GM12873 (cell line): ENCODE measurements around the gene MAP4K5.

Source experiments
- TF ChIP-seq, protein P1 (sequence below): IDR thresholded peaks from 2 replicates; pipeline ENCODE4 v1.5.1; 2012; ENCODE audit warnings: low read depth, mild to moderate bottlenecking, moderate library complexity, low read length, control low read depth; ENCODE audit not compliant: insufficient read depth; ENCODE audit errors: missing control alignments

MAP4K5 gene

DNA sequence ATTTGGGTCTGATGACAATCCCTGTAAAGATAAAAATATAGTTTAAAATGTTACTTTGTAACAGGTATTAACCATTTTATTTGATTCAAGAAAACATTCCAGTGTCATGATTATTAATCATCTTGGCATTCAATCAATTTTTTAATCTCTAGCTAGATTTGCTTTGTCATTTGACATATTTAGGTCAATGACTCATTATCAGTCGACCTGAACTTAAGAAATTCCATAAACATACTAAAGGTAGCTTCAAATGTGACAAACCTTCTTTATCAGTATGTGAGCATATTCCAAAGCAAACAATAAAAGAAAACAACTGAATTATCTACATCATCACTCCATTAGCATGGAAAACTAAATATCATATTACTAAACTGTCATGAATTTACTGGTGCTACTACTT is 84.9 kb downstream of the MAP4K5 start:
- TF ChIP-seq, protein P1, sequence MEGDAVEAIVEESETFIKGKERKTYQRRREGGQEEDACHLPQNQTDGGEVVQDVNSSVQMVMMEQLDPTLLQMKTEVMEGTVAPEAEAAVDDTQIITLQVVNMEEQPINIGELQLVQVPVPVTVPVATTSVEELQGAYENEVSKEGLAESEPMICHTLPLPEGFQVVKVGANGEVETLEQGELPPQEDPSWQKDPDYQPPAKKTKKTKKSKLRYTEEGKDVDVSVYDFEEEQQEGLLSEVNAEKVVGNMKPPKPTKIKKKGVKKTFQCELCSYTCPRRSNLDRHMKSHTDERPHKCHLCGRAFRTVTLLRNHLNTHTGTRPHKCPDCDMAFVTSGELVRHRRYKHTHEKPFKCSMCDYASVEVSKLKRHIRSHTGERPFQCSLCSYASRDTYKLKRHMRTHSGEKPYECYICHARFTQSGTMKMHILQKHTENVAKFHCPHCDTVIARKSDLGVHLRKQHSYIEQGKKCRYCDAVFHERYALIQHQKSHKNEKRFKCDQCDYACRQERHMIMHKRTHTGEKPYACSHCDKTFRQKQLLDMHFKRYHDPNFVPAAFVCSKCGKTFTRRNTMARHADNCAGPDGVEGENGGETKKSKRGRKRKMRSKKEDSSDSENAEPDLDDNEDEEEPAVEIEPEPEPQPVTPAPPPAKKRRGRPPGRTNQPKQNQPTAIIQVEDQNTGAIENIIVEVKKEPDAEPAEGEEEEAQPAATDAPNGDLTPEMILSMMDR: no peak

DNA sequence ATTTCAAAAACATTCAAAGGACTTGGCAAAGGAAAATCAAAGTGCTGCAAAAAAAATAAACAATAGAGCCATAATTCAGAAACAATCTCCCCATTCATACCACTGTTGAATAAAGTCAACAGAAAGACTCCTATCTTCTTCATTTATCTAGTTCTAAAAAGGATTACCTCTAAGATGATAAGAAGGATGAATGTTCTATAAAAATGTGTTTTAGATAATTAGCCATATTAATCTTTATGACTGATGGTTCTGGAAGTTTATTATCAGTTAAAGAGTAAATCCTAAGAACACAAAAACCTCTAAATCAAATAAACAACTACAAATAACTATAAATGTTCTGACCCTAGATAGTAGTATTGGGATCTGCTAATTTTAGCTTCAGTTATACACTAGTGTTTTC is 97.8 kb downstream of the MAP4K5 start:
- TF ChIP-seq, protein P1: no peak

DNA sequence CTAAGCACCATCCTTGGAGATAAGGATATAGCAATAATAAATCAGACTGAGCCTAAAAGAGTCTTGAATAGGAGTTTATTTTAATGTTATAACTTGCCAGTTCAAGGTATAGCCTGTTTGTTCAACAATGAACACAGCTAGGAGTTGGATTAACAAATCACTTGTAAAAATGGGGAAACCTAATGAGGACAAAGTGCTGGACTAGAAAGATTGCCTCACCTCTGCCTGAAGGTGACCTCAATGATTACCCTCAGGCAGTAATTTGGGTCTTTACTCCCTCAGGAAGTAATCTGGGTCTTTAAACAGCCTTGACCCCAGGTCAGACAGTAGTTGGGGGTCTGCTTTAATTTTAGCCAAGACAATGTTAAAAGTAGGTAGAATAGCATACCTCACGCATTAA is 100.2 kb downstream of the MAP4K5 start:
- TF ChIP-seq, protein P1: no peak

DNA sequence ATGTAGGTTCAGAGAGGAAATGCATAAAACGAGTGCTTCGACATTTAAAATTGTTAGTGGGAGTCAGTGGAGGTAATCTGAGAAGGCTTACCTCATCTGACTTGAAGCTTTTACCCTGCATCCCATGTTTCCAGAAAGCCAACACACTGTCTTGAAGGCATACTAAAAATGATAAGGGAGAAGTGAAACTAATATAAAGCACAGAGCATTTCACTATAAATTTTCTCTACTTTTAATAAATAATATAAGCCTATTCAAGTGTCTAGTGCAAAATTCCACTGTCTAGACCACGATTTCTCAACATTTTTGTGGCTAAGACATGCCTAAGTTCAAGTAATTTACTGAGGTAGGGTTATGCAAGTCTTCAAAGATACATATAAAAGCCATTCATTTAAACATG is 106.6 kb downstream of the MAP4K5 start:
- TF ChIP-seq, protein P1: no peak

DNA sequence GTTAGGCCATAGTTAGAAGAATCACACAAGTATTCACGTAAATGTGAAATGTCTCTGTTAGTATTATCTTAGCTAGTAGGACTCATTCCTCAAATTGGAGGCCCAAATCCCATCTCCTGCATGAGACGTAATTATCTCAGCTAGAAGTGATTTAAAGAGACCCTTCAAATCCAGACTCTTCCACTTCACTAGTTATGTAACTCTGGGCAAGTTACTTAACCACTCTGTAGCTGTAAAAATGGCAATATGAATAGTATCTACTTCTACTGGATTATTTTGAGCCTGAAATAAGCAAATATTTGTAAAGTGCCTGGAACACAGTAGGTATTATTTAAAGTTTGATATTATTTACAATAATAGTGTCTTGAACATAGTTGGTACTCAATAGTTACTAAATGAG is 107.3 kb downstream of the MAP4K5 start:
- TF ChIP-seq, protein P1: no peak

DNA sequence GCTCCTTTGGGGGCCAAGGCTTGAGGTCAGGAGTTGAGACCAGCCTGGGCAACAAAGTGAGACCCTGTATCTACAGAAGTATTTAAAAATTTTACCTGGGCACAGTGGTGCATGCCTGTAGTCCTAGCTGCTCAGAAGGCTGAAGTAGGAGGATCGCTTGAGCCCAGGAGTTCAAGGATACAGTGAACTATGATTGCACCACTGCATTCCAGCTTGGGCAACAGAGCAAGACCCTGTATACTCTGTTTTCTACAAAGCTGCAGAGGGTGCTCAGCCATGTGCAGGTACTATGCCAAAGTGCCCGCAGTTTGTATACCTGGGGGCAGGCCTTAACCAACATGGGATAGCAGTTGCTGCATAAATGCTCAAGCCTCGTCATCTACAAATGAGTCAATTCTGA is 108.8 kb downstream of the MAP4K5 start:
- TF ChIP-seq, protein P1: no peak

DNA sequence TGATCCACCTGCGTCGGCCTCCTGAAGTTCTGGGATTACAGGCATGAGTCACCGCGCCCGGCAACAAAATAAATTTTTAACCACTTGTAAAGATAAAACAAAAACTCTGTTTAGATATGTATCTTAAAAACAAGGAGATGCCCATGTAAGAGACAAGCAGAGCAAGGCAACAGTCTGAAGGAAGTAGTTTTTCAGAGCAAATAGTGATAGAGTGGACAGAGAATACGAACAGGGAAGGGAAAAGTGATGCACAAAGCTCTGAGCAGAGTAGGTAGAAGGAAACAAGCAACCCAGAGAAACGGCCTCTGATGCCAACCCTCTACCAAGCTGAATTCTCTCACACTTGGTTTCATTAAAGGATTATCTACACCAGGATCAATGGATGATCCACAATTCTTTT is 110.9 kb downstream of the MAP4K5 start:
- TF ChIP-seq, protein P1: no peak
